DMS 273 (cell line): ENCODE data around the gene TRIP13.
A peak's percentile ranks its signal among the peaks of the same experiment; 100 is the strongest.

Experiments
- DNase-seq: peaks from one replicate; lab custom pipeline; 2025; ENCODE audit not compliant: unreplicated experiment; lab: John Stamatoyannopoulos, UW

TRIP13 gene

DNA sequence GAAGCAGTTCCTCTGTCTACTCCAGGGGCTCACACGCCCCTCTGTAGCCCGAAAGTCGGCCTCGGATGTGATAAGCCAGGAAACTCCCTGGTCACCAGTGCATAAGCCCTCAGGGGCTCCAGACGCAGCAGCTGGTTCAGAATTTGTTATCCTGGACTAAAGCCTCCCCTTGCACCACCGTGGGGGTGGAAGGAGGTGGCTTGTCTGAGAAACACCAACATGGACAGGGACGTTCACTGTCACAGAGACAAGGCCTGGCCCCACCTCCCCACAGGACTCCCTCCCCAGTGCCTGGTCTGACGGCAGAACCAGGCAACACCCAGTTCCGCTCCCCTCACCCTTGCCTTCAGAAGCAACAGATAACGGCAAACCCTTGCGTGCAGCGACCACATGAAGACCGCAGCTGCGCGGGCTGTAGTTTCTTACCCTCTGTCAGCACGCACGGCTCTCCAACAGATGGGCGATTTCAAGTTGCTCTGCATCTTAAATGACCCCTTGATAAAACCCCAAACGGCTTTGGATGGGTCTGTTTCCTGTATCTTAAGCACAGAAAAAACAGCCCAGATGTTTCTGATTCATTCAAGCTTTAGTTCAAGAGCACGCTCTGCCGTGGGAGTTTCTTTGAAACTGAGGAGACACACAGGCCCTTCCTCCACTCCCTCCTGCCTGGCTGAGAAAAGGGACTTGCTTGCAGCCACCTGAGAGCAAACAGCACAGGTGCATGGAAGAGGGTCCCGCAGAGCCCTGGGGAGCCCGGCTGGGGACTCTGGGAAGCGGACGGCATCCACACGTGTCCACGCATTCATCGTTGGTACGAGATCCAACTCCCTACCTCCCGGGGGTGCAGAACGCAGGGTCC is 71.2 kb downstream of the TRIP13 start:
- peak; percentile 57 for DNase-seq

GRCh38 chr5:964821-965220 is 72.1 kb downstream of the TRIP13 start:
- no peak for DNase-seq

DNA sequence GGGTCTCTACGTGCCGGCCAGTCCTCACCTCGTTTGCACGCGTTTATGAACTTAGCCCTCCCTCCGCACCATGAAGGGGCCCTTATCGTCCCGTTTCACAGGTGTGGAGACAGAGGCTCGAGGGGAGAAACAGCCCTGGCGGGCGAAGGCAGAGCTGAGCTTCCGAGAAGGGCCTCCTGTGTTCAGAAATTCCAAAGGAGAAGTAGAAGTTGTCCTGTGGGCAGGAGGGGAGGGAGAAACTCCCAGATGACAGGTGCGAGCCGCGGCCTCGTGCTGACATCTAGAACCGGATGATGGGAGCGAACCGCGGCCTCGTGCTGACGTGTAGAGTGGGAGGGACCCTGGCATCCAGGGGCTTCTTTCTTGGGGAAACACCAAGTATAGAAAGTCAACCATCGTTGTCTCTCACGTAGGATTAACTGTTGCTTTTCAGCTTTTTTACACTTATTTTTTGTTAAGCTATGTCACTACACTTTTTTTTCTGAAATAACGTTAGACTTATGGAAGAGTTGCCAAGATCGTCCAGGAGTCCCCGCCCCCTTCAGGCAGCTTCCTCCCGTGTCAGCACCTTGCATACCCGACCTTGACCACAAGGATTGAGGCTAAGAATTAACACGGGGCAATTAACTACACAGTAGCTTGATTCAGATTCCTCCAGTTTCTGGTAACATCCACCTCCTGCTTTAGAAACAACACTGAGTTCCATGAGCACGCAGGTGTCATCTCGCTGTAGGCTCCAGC is 73.1 kb downstream of the TRIP13 start:
- DNase-seq, result no peak

DNA sequence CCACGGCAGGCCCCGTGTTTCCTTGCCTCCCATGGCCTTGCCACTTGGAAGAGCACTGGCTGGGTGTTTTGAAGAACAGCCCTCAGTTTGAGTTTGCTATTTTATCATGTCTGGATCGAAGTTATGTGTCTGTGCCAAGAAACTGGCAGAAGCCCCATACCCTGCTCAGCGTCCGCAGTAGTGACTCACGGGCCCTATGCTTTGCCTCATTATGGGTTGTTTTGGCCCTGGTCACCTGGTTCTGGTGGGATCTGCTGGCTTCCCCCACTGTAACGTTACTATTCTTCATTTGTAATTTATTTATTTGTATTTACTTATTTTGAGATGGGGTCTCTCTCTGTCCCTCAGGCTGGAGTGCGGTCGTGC is 73.6 kb downstream of the TRIP13 start:
- DNase-seq, result no peak

- DNase-seq, result no peak
Measured at GRCh38 chr5:966941-967340, 74.3 kb downstream of the TRIP13 start.
